GM21515 (cell line): Measurements from ENCODE around the gene FABP3.

Experiments used
- ATAC-seq: cut with Tn5 transposase; IDR thresholded peaks from one replicate; pipeline ENCODE4 v1.9.1; 2021; ENCODE audit not compliant: unreplicated experiment

FABP3 gene

GRCh38 chr1:31373056-31373896 lies at the start of gene FABP3:
Gene FABP3, minus strand, starts transcription at chr1:31373076. Its CDS starts 62 bp downstream, at chr1:31373014.
- no peak for ATAC-seq

- ATAC-seq: no peak
Measured at GRCh38 chr1:31421371-31422040, 48.6 kb upstream of the FABP3 start.

- no peak for ATAC-seq
Measured at GRCh38 chr1:31420716-31421115, 47.8 kb upstream of the FABP3 start.

GRCh38 chr1:31418626-31419323 lies 45.9 kb upstream of the FABP3 start:
- ATAC-seq: no peak

- no peak for ATAC-seq
Measured at GRCh38 chr1:31417148-31417547, 44.3 kb upstream of the FABP3 start.

GRCh38 chr1:31416101-31416736 lies 43.3 kb upstream of the FABP3 start:
- no peak for ATAC-seq

- no peak for ATAC-seq
Measured at GRCh38 chr1:31415658-31416057, 42.8 kb upstream of the FABP3 start.

- ATAC-seq: no peak
Measured at GRCh38 chr1:31414980-31415370, 42.1 kb upstream of the FABP3 start.

GRCh38 chr1:31413405-31414001 lies 40.6 kb upstream of the FABP3 start:
- no peak for ATAC-seq

- ATAC-seq: no peak
Measured at GRCh38 chr1:31412732-31413404, 40.0 kb upstream of the FABP3 start, which contains the start of gene SERINC2. Gene SERINC2, plus strand, starts transcription at chr1:31413213. Its CDS starts 53 bp downstream, at chr1:31413266.

GRCh38 chr1:31412205-31412604 lies 39.3 kb upstream of the FABP3 start:
- ATAC-seq: no peak

GRCh38 chr1:31410871-31411270 lies 38.0 kb upstream of the FABP3 start:
- ATAC-seq: no peak

- no peak for ATAC-seq
Measured at GRCh38 chr1:31409946-31410858, 37.3 kb upstream of the FABP3 start.

GRCh38 chr1:31408788-31409318 lies 36.0 kb upstream of the FABP3 start:
- ATAC-seq: no peak

- no peak for ATAC-seq
Measured at GRCh38 chr1:31407029-31407626, 34.3 kb upstream of the FABP3 start.

- ATAC-seq: no peak
Measured at GRCh38 chr1:31405578-31406245, 32.8 kb upstream of the FABP3 start.

GRCh38 chr1:31401241-31401640 lies 28.4 kb upstream of the FABP3 start:
- no peak for ATAC-seq

GRCh38 chr1:31400393-31400792 lies 27.5 kb upstream of the FABP3 start:
- no peak for ATAC-seq
